HEK293 (cell line): ENCODE results near the gene FKBP3.

Experiments used
- CTCF ChIP-seq: fragments of 450-650 bp; formaldehyde crosslinking; IDR thresholded peaks from 2 replicates; pipeline ENCODE4 v1.5.1; 2016; ENCODE audit warnings: missing biosample characterization, missing genetic modification characterization
- MYNN ChIP-seq: fragments of 450-650 bp; formaldehyde crosslinking; IDR thresholded peaks from 2 replicates; pipeline ENCODE4 v1.5.1; 2016; ENCODE audit warnings: missing biosample characterization, missing genetic modification characterization, borderline replicate concordance
- MZF1 ChIP-seq: fragments of 450-650 bp; formaldehyde crosslinking; IDR thresholded peaks from 2 replicates; pipeline ENCODE4 v1.5.1; 2017; ENCODE audit warnings: missing biosample characterization, missing genetic modification characterization, borderline replicate concordance
- REST ChIP-seq: fragments of 450-650 bp; formaldehyde crosslinking; IDR thresholded peaks from 2 replicates; pipeline ENCODE4 v1.5.1; 2016; ENCODE audit warnings: missing biosample characterization, missing genetic modification characterization
- TCF7L2 ChIP-seq: IDR thresholded peaks from 2 replicates; pipeline ENCODE4 v1.6.1; 2011; ENCODE audit warnings: low read depth, mild to moderate bottlenecking, inconsistent platforms, low read length, moderate library complexity, borderline replicate concordance
- TRIM28 ChIP-seq: IDR thresholded peaks from 2 replicates; pipeline ENCODE4 v1.6.1; 2011; ENCODE audit warnings: low read length, control low read depth, borderline replicate concordance
- ZNF114 ChIP-seq: fragments of 450-650 bp; formaldehyde crosslinking; IDR thresholded peaks from 2 replicates; pipeline ENCODE4 v1.5.0; 2017; ENCODE audit warnings: missing biosample characterization, missing genetic modification characterization
- ZNF121 ChIP-seq: fragments of 450-650 bp; formaldehyde crosslinking; IDR thresholded peaks from 2 replicates; pipeline ENCODE4 v1.5.1; 2016; ENCODE audit warnings: missing biosample characterization, missing genetic modification characterization
- ZNF48 ChIP-seq: fragments of 450-650 bp; formaldehyde crosslinking; IDR thresholded peaks from 2 replicates; pipeline ENCODE4 v1.5.1; 2016; ENCODE audit warnings: missing biosample characterization, missing genetic modification characterization
- ZNF555 ChIP-seq: fragments of 450-650 bp; formaldehyde crosslinking; conservative IDR thresholded peaks from 2 replicates; pipeline ENCODE4 v1.5.1; 2017; ENCODE audit warnings: missing biosample characterization, mild to moderate bottlenecking, missing genetic modification characterization, inconsistent platforms
- ZNF624 ChIP-seq: fragments of 450-650 bp; formaldehyde crosslinking; IDR thresholded peaks from 2 replicates; pipeline ENCODE4 v1.5.1; 2017; ENCODE audit warnings: missing biosample characterization, missing genetic modification characterization
- ZNF791 ChIP-seq: fragments of 450-650 bp; formaldehyde crosslinking; IDR thresholded peaks from 2 replicates; pipeline ENCODE4 v1.5.1; 2016; ENCODE audit warnings: missing biosample characterization, missing genetic modification characterization
- ZSCAN23 ChIP-seq: fragments of 450-650 bp; formaldehyde crosslinking; IDR thresholded peaks from 2 replicates; pipeline ENCODE4 v1.5.1; 2016; ENCODE audit warnings: missing biosample characterization, missing genetic modification characterization

GRCh38 chr14:45177076-45177475 is 42.8 kb upstream of the FKBP3 start:
- no peak for TF ChIP-seq ZNF121 (tag by site-specific recombination)
- TF ChIP-seq CTCF (tag by site-specific recombination), result no peak
- TF ChIP-seq TCF7L2, result no peak
- TF ChIP-seq REST (tag by site-specific recombination), result no peak
- TF ChIP-seq ZSCAN23 (tag by site-specific recombination), result no peak
- TF ChIP-seq MZF1 (tag by site-specific recombination), result no peak
- no peak for TF ChIP-seq ZNF48 (tag by site-specific recombination)
- no peak for TF ChIP-seq ZNF791
- no peak for TF ChIP-seq ZNF114
- TF ChIP-seq MYNN (tag by site-specific recombination), result no peak
- TF ChIP-seq ZNF555 (tag by site-specific recombination), result no peak
- TF ChIP-seq TRIM28, result no peak
- TF ChIP-seq ZNF624 (tag by site-specific recombination), result no peak
